ENCODE data around the gene C19orf85. TPM values are rescaled to one million over a fixed set of nuclear protein-coding genes. Genes with fewer than 3 reads are reported as not detected.
A peak's percentile ranks its signal among the peaks of the same experiment; 100 is the strongest.

C19orf85 gene
- total RNA-seq, 1 donor from 2014 or later, result not detected

- Mint-ChIP-seq H3K9me3 (no peaks in the 10 kb centered on the region), H3K27ac (ENCODE audit: unreplicated experiment) (no peak overlapping the region), H3K4me1 (peaks cover 15% of the 10 kb centered on the region), H3K4me3 (no peak overlapping the region), H3K27me3 (ENCODE audit: low read depth) (peaks cover 4% of the 10 kb centered on the region), H3K36me3 (ENCODE audit: low read depth) (no peaks in the 10 kb centered on the region)
- no peak for DNase-seq (ENCODE audit: low read depth, low spot score)
- no peak for TF ChIP-seq CTCF (conservative IDR thresholded peaks at IDR 0.05)
Measured at GRCh38 chr19:55471266-55471665, 6.7 kb upstream of the C19orf85 start.

GRCh38 chr19:55468054-55468393 is 3.5 kb upstream of the C19orf85 start:
- Mint-ChIP-seq H3K9me3 (no peaks in the 10 kb centered on the region), H3K4me1 (peaks cover under 1% of the 10 kb centered on the region), H3K27ac (ENCODE audit: unreplicated experiment) (no peak overlapping the region), H3K27me3 (ENCODE audit: low read depth) (peaks cover 6% of the 10 kb centered on the region), H3K36me3 (ENCODE audit: low read depth) (no peaks in the 10 kb centered on the region), H3K4me3 (no peak overlapping the region)
- DNase-seq (ENCODE audit: low read depth, low spot score), result no peak
- no peak for TF ChIP-seq CTCF (conservative IDR thresholded peaks at IDR 0.05)

GRCh38 chr19:55467236-55468053 is 2.9 kb upstream of the C19orf85 start:
- Mint-ChIP-seq H3K36me3 (ENCODE audit: low read depth) (no peaks in the 10 kb centered on the region), H3K4me1 (no peaks in the 10 kb centered on the region), H3K27ac (ENCODE audit: unreplicated experiment) (peak overlapping the region; percentile 5), H3K4me3 (no peak overlapping the region), H3K27me3 (ENCODE audit: low read depth) (peaks cover 6% of the 10 kb centered on the region), H3K9me3 (no peaks in the 10 kb centered on the region)
- peak; percentile 75 for DNase-seq (ENCODE audit: low read depth, low spot score)
- peak; percentile 98 for TF ChIP-seq CTCF (conservative IDR thresholded peaks at IDR 0.05)

- TF ChIP-seq CTCF (conservative IDR thresholded peaks at IDR 0.05), result no peak
- Mint-ChIP-seq H3K27me3 (ENCODE audit: low read depth) (peaks cover 10% of the 10 kb centered on the region), H3K4me1 (peaks cover 6% of the 10 kb centered on the region), H3K4me3 (peak overlapping the region; percentile 47), H3K9me3 (no peaks in the 10 kb centered on the region), H3K36me3 (ENCODE audit: low read depth) (no peaks in the 10 kb centered on the region), H3K27ac (ENCODE audit: unreplicated experiment) (no peak overlapping the region)
- DNase-seq (ENCODE audit: low read depth, low spot score), result no peak
Measured at GRCh38 chr19:55466241-55466614, 1.7 kb upstream of the C19orf85 start.

GRCh38 chr19:55465460-55466240 is 1.1 kb upstream of the C19orf85 start:
- no peak for TF ChIP-seq CTCF (conservative IDR thresholded peaks at IDR 0.05)
- no peak for DNase-seq (ENCODE audit: low read depth, low spot score)
- H3K4me1 Mint-ChIP-seq, result peaks cover 10% of the 10 kb centered on the region
- H3K36me3 Mint-ChIP-seq (ENCODE audit: low read depth), result no peaks in the 10 kb centered on the region
- H3K27me3 Mint-ChIP-seq (ENCODE audit: low read depth), result peaks cover 10% of the 10 kb centered on the region
- H3K27ac Mint-ChIP-seq (ENCODE audit: unreplicated experiment), result no peak overlapping the region
- no peaks in the 10 kb centered on the region for H3K9me3 Mint-ChIP-seq
- H3K4me3 Mint-ChIP-seq, result peak overlapping the region; percentile 47

Data from neural crest cell (in vitro differentiated cells).